ENCODE data around the gene BAZ2B. TPM values are rescaled to one million over a fixed set of nuclear protein-coding genes. Genes with fewer than 3 reads are reported as not detected.
"Not testable (repeated sequence)": the region's sequence is repeated elsewhere in the genome, so short reads cannot be mapped to it uniquely, and the experiment has no call there.

Gene BAZ2B
- total RNA-seq, 8 experiments from 2014 or later = 81.1 to 148 (median 90.2) TPM

DNA sequence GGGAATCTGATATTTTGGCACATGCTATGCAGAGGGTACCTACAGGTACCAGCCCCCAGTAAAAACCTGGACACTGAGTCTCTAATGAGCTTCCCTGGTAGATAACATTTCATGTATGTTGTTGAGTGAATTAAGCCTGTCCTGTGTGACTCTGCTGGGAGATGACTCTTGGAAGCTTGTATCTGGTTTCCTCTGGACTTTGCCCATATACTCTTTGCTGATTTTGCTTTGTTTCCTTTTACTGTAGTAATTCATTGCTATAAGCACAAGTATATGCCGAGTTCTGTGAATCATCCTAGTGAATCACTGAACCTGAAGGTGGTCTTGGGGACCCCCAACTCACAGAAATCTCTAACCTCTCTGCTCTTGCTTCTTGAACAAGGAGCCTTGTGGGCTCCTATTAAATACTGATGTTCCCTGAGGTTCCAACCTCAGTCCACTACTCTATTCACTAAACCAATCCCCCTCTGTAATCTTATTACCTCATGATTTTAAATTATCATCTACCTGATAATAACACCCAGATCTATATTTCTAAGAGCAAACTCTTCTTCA, 235.6 kb downstream of the BAZ2B start:
- WGBS, 10 experiments = 33 to 100% (median 100%) methylated on average over 1 of the region's 1 CpG; no CpG with 5 or more reads in 5 of the 10 experiments
- Histone ChIP-seq H3K27ac (no peak overlapping the region), H3K4me3 (no peak overlapping the region), H3K4me1 (replicated peaks in 1 of 2) (no peaks in the 10 kb centered on the region)
- in situ Hi-C loops (cut with MboI; ENCODE audit: low pct_unique_long_range_greater_than_20kb in 2 of 9, low sequenced_read_pairs in 9 of 9, unreplicated experiment in 9 of 9) = no loop called here
- no peak for ATAC-seq (replicated peaks in 6 of 8)

DNA sequence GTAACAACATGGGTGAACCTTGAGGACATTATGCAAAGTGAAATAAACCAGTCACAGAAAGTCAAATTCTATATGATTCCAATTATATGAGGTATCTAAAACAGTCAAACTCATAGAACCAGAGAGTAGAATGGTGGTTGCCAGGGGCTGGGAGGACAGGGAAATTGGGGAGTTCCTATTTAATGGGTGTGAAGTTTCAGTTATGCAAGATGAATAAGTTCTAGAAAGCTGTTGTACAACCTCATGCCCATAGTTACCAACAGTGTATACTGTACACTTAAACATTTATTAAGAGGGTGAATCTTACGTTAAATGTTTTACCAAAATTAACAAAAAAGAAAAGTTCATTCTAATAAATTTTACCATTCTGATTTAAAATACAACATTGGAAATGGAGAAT, 237.2 kb downstream of the BAZ2B start:
- H3K4me1 ChIP-seq (replicated peaks in 1 of 2) = no peaks in the 10 kb centered on the region
- ATAC-seq (replicated peaks in 6 of 8) = peak in 1 of 8 experiments; percentile 27
- no peak overlapping the region for H3K27ac ChIP-seq
- 0 to 73% (median 0%) methylated on average over 1 of the region's 1 CpG for WGBS, 10 experiments
- no peak overlapping the region for H3K4me3 ChIP-seq
- in situ Hi-C loops (cut with MboI; ENCODE audit: low pct_unique_long_range_greater_than_20kb in 2 of 9, low sequenced_read_pairs in 9 of 9, unreplicated experiment in 9 of 9) = no loop called here

DNA sequence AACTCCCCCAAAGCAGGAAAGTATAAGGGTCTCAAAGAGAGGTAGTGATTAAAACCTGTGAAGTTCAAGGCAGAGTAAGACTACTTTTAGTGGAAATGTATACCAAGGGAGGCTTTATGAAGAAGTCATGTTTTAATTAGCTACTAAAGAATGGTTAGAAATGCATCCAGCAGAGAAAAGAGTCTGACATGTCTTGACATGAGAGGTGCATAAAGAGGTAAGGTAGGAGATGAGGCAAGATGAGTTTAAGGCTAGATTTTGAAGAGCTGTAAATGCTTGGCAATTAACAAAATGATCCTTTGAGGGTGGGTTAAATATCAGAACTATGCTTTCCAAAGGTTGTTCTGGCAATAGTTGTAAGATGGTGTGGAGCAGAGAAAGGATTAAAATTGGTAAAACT, 241.1 kb downstream of the BAZ2B start:
- no peak overlapping the region for H3K4me3 ChIP-seq

DNA sequence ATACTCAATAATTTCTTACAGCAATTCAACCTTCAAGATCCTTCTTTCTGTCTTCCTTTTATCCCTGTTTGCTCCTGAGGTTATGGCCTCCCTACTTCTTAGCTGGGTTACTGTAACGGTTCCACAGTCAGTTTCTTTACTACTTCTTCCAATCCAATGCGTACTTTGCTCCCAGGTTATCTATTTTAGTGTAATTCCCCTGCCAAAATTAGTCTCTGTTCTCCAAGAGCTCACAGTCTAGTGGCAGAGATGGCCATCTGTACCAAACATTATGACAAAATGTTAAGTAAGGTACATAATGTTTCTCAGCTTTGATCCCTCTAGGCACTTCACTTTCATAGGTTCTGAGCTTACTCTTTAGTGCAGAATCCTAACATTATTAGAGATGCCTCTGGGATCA, 244.8 kb downstream of the BAZ2B start:
- Histone ChIP-seq H3K27ac (no peak overlapping the region), H3K4me3 (no peak overlapping the region), H3K4me1 (replicated peaks in 1 of 2) (no peaks in the 10 kb centered on the region)
- in situ Hi-C loops (cut with MboI; ENCODE audit: low pct_unique_long_range_greater_than_20kb in 2 of 9, low sequenced_read_pairs in 9 of 9, unreplicated experiment in 9 of 9) = no loop called here
- 0 to 55% (median 50%) methylated on average over 1 to 2 of the region's 2 CpGs; no CpG with 5 or more reads in 2 of the 10 experiments for WGBS, 10 experiments
- ATAC-seq (replicated peaks in 6 of 8) = no peak

More for the DNA sequence above, 241.1 kb downstream of the BAZ2B start:
- in situ Hi-C loops (cut with MboI; ENCODE audit: low pct_unique_long_range_greater_than_20kb in 2 of 9, low sequenced_read_pairs in 9 of 9, unreplicated experiment in 9 of 9) = no loop called here
- no peak overlapping the region for H3K27ac ChIP-seq
- ATAC-seq (replicated peaks in 6 of 8) = no peak
- H3K4me1 ChIP-seq (replicated peaks in 1 of 2) = no peaks in the 10 kb centered on the region

DNA sequence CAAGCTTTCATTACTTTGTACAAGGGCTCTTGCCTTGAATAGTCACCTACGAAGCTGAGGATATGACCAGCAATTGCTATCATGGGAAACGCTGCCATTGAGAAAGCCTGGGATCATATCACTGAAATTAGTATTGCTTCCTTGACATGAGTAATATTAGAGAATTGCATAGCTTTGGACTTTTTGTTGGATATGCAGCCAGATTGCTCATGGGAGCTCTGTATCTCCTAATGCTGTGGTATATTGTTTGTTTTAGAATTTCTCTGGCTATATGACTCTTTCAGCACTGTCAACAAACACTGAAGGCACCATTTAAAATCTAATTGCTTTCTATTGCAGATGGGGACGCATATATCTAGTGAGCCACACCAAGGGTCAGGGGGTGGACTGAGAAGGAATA, 249.8 kb downstream of the BAZ2B start:
- H3K4me3 ChIP-seq = no peak overlapping the region
- in situ Hi-C loops (cut with MboI; ENCODE audit: low pct_unique_long_range_greater_than_20kb in 2 of 9, low sequenced_read_pairs in 9 of 9, unreplicated experiment in 9 of 9) = no loop called here
- no peaks in the 10 kb centered on the region for H3K4me1 ChIP-seq (replicated peaks in 1 of 2)
- ATAC-seq (replicated peaks in 6 of 8) = no peak
- no peak overlapping the region for H3K27ac ChIP-seq
- WGBS, 10 experiments = 80 to 100% (median 96%) methylated on average over 1 to 3 of the region's 3 CpGs; no CpG with 5 or more reads in 2 of the 10 experiments

DNA sequence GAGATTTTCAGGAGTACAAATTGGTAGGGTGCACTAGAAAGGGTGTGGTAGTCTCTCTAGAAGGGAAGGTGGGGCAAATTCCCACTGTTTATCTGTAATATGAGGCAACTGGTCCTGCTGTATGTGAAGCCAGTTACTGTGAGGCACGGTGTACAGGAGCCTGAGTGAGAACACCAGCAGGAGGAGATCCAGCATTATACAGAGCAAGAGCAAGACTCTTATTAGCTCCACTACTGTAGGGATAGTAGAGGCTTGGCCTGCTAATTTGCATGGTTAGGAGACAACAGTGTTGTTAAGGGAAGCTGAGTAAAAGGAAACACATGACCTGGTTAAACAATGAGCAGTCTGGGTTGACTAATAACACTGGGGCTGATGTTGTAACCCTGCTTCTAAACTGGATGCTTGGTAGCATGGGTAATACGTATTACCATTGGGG, 253.5 kb downstream of the BAZ2B start:
- Histone ChIP-seq H3K4me3 (no peak overlapping the region), H3K4me1 (replicated peaks in 1 of 2) (no peaks in the 10 kb centered on the region), H3K27ac (no peak overlapping the region)
- WGBS, 10 experiments = 80 to 100% (median 85%) methylated on average over 1 to 2 of the region's 2 CpGs; no CpG with 5 or more reads in 5 of the 10 experiments
- in situ Hi-C loops (cut with MboI; ENCODE audit: low pct_unique_long_range_greater_than_20kb in 2 of 9, low sequenced_read_pairs in 9 of 9, unreplicated experiment in 9 of 9) = no loop called here
- ATAC-seq (replicated peaks in 6 of 8) = peak in 5 of 8 experiments; percentile 38 to 96 (median 54)

DNA sequence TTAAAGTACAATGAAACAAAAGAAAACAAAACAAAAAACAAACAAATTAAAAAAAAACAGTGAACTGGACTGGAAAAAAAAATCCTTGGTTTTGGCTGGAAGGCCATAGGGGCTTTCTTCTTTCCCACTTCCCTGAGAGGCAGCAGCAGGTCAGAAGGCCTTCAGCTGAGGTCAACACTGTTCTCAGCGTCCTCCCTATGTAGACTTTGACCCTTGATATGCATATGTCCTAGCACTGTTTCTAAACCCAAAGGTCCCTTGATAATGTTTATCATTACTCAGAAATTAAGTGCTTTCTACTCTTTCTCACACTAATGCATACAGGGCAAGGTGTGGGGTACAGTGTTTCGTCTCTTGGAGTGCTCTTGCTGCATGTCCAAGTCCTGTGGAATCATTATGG, 254.3 kb downstream of the BAZ2B start:
- Histone ChIP-seq H3K27ac (no peak overlapping the region), H3K4me3 (no peak overlapping the region), H3K4me1 (replicated peaks in 1 of 2) (no peaks in the 10 kb centered on the region)
- 83 to 100% (median 100%) methylated on average over 1 to 2 of the region's 2 CpGs; no CpG with 5 or more reads in 5 of the 10 experiments for WGBS, 10 experiments
- ATAC-seq (replicated peaks in 6 of 8) = no peak
- in situ Hi-C loops (cut with MboI; ENCODE audit: low pct_unique_long_range_greater_than_20kb in 2 of 9, low sequenced_read_pairs in 9 of 9, unreplicated experiment in 9 of 9) = no loop called here

DNA sequence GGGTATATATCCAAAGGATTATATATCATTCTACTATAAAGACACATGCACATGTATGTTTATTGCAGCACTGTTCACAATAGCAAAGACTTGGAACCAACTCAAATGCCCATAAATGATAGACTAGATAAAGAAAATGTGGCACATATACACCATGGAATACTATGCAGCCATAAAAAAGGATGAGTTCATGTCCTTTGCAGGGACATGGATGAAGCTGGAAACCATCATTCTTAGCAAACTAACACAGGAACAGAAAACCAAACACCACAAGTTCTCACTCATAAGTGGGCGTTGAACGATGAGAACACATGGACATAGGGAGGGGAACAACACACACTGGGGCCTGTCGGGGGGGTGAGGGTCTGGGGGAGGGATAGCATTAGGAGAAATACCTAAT, 254.7 kb downstream of the BAZ2B start:
- in situ Hi-C loops (cut with MboI; ENCODE audit: low pct_unique_long_range_greater_than_20kb in 2 of 9, low sequenced_read_pairs in 9 of 9, unreplicated experiment in 9 of 9); ATAC-seq (replicated peaks in 6 of 8); H3K27ac ChIP-seq: not testable (repeated sequence)

DNA sequence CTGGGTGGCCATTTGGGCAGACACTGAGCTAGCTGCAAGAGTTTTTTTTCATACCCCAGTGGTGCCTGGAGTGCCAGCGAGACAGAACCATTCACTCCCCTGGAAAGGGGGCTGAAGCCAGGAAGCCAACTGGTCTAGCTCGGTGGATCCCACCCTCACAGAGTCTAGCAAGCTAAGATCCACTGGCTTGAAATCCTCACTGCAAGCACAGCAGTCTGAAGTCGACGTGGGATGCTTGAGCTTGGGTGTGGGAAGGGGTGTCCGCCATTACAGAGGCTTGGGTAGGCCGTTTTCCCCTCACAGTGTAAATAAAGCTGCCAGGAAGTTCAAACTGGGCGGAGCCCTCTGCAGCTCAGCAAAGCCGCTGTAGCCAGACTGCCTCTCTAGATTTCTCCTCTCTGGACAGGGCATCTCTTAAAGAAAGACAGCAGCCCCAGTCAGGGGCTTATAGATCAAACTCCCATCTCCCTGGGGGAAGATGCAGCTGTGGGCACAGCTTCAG, 260.2 kb downstream of the BAZ2B start:
- Histone ChIP-seq H3K4me1 (replicated peaks in 1 of 2) (no peaks in the 10 kb centered on the region), H3K27ac (no peak overlapping the region), H3K4me3 (no peak overlapping the region)
- in situ Hi-C loops (cut with MboI; ENCODE audit: low pct_unique_long_range_greater_than_20kb in 2 of 9, low sequenced_read_pairs in 9 of 9, unreplicated experiment in 9 of 9) = no loop called here
- no peak for ATAC-seq (replicated peaks in 6 of 8)
- 90 to 100% (median 91%) methylated on average over 1 to 4 of the region's 8 CpGs; no CpG with 5 or more reads in 7 of the 10 experiments for WGBS, 10 experiments

More for the DNA sequence above, 254.7 kb downstream of the BAZ2B start:
- WGBS, 10 experiments = 100% methylated on average over 1 of the region's 3 CpGs; no CpG with 5 or more reads in 8 of the 10 experiments
- H3K4me1 ChIP-seq (replicated peaks in 1 of 2); H3K4me3 ChIP-seq: not testable (repeated sequence)

DNA sequence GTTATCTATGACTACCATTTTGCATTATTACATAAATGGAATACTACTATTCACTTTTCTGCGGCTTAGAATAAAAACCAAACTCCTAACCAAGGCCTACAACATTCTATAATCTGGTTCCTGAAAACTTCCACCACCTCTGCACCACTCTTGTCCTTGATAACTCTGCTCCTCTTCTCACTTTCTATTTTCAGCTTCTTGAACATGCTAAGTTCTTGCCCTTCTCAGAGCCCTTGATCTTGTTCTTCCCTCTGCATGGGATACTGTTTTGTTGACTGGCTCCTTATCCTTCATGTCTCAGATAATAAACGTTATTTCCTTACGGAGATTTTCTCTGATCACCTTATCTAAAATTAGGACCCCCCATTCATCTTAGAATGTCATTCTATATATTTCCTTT, 264.4 kb downstream of the BAZ2B start:
- Histone ChIP-seq H3K4me3 (no peak overlapping the region), H3K4me1 (replicated peaks in 1 of 2) (no peaks in the 10 kb centered on the region), H3K27ac (no peak overlapping the region)
- ATAC-seq (replicated peaks in 6 of 8) = no peak
- 58 to 100% (median 95%) methylated on average over 1 to 3 of the region's 3 CpGs for WGBS, 10 experiments
- in situ Hi-C loops (cut with MboI; ENCODE audit: low pct_unique_long_range_greater_than_20kb in 2 of 9, low sequenced_read_pairs in 9 of 9, unreplicated experiment in 9 of 9) = no loop called here

DNA sequence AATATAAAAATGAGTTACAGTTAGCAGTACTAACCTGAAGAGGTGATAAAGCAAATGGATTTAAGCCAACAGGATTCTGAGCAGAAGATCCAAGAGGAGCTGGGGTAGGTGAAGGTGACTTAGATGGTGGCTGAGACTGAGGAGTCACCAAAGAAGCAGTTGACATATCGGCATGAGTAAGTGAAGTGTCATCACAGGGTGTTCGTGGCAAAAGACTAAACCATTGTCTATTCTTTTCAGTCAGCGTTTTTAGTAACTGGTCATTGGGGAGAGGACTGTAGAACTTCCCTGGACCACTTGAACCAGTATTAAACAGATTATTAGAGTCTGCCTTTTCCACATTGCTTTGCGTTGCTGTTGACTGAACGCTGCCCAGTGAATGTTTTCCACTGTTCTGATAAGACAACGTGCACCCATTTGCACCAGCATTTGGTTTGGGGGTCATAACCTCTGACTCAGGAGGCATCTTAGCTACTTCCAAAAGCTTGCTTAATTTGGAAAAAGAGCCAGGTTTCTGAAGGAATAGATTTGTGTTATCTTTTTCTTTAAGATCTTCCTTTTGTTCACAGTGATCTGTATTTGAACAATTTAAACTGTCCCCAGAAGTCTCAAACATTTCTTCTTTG, 266.6 kb downstream of the BAZ2B start:
- H3K27ac ChIP-seq = no peak overlapping the region
- ATAC-seq (replicated peaks in 6 of 8) = no peak
- in situ Hi-C loops (cut with MboI; ENCODE audit: low pct_unique_long_range_greater_than_20kb in 2 of 9, low sequenced_read_pairs in 9 of 9, unreplicated experiment in 9 of 9) = no loop called here
- H3K4me1 ChIP-seq (replicated peaks in 1 of 2) = no peaks in the 10 kb centered on the region
- no peak overlapping the region for H3K4me3 ChIP-seq
- WGBS, 10 experiments = 67 to 100% (median 92%) methylated on average over 2 to 6 of the region's 6 CpGs; no CpG with 5 or more reads in 2 of the 10 experiments

DNA sequence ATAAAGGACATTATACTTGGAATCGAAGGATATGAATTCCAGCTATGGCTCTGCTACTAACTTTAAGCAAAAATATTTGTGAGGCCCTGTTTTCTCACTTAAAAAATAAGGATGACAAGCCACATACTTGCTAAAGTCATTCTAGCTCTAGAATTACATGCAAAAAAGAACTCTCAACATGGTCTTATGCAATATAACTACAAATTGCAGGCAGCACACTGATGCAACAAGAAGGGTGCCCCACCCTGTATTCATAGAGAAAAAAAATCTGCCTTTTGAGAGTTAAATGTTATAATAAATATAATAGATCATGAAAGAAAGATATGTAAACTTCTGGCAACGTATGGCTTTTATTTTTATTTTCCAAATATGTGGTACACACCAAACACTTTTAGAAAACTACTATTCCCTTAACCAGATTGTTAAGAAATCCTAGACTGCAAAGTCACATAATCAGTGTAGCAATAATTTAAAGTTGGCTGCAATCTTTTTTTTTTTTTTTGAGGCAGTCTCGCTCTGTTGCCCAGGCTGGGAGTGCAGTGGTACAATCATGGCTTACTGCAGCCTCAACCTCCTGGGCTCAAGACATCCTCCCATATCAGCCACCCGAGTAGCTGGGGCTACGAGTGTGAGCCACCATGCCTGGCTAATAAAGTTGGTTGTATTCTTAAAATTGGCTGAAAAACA, 289.6 kb downstream of the BAZ2B start:
- Histone ChIP-seq H3K4me1 (replicated peaks in 1 of 2) (no peaks in the 10 kb centered on the region), H3K27ac (no peak overlapping the region), H3K4me3 (no peak overlapping the region)
- in situ Hi-C loops (cut with MboI; ENCODE audit: low pct_unique_long_range_greater_than_20kb in 2 of 9, low sequenced_read_pairs in 9 of 9, unreplicated experiment in 9 of 9) = no loop called here
- peak in 6 of 8 experiments; percentile 30 to 99 (median 60) for ATAC-seq (replicated peaks in 6 of 8)
- WGBS, 10 experiments = 40 to 100% (median 92%) methylated on average over 1 to 5 of the region's 5 CpGs

DNA sequence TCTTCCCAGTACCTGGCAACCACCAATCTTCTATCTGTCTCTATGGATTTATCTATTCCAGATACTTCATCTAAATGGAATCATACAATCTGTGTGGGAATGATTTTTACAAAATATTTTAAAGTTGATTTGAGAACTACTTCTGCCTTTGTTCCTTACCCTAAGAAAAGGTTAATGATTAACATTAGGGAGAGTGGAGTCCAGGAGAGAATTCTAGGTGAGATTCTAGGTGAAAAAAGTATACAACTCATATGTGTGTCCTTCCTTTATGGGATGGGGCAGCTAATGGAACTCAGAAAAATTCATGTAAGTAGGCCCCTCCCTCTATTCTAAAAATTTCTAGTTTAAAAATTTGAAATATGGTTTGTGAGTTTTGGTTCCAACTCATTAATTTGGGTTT, 293.9 kb downstream of the BAZ2B start:
- Histone ChIP-seq H3K4me3 (no peak overlapping the region), H3K27ac (no peak overlapping the region), H3K4me1 (replicated peaks in 1 of 2) (no peaks in the 10 kb centered on the region)
- in situ Hi-C loops (cut with MboI; ENCODE audit: low pct_unique_long_range_greater_than_20kb in 2 of 9, low sequenced_read_pairs in 9 of 9, unreplicated experiment in 9 of 9) = no loop called here
- ATAC-seq (replicated peaks in 6 of 8) = no peak
